PFSK-1 (cell line): Measurements from ENCODE around the gene BNC1.

ENCODE experiments used
- FOXP2 ChIP-seq: optimal IDR thresholded peaks from 2 replicates; pipeline ENCODE3; 2011; ENCODE audit warnings: borderline replicate concordance, control low read depth, inconsistent platforms; ENCODE audit not compliant: insufficient read depth; ENCODE audit errors: extremely low read length, extremely low read depth
- POLR2AphosphoS5 ChIP-seq: IDR thresholded peaks from 2 replicates; pipeline ENCODE4 v1.6.1; 2012; ENCODE audit warnings: low read depth, mild to moderate bottlenecking, control low read depth, low read length, moderate library complexity
- REST ChIP-seq, 2 experiments: IDR thresholded peaks; 2 replicates each; pipeline versions ENCODE4 v1.6.1 to v1.8.0; 2011 to 2012; ENCODE audit warnings: low read depth in 2 of 2, low read length in 2 of 2, control low read depth in 1 of 2, inconsistent platforms in 1 of 2, mild to moderate bottlenecking in 1 of 2, moderate library complexity in 1 of 2; ENCODE audit not compliant: insufficient read depth in 1 of 2
- SIN3A ChIP-seq: IDR thresholded peaks from 2 replicates; pipeline ENCODE4 v1.6.1; 2012; ENCODE audit warnings: mild to moderate bottlenecking, low read length, moderate library complexity, borderline replicate concordance; ENCODE audit not compliant: insufficient read depth
- TAF1 ChIP-seq: IDR thresholded peaks from 2 replicates; pipeline ENCODE4 v1.6.1; 2012; ENCODE audit warnings: low read length, control low read depth, borderline replicate concordance; ENCODE audit not compliant: insufficient read depth

The BNC1 gene

GRCh38 chr15:83276661-83277060 lies 7.8 kb downstream of the BNC1 start:
- TF ChIP-seq SIN3A (no peak), REST (IDR thresholded peaks at IDR 0.05; ENCODE audit: insufficient read depth in 1 of 2, low read depth in 2 of 2, low read length in 2 of 2) (no peak), POLR2AphosphoS5 (no peak), TAF1 (no peak), FOXP2 (no peak)

- no peak for TF ChIP-seq REST (IDR thresholded peaks at IDR 0.05; ENCODE audit: insufficient read depth in 1 of 2, low read depth in 2 of 2, low read length in 2 of 2)
Measured at GRCh38 chr15:83275412-83275811, 9.1 kb downstream of the BNC1 start.

DNA sequence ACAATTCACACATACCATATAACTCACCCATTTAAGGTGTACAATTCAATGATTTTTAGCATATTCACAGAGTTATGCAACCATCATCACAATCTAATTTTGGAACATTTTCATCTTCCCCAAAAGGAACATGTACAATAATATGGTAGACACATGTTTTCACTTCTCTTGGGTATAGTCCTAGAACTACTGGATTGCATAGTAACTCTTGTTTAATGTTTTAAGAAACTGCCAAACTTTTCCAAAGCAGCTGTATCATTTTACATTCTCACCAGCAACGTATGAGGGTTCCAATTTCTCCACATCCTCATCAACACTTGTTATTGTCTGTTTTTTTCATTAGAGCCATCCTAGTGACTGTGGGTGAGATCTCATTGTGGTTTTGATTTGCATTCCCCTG lies 14.3 kb downstream of the BNC1 start:
- TF ChIP-seq FOXP2 (no peak), POLR2AphosphoS5 (no peak), REST (IDR thresholded peaks at IDR 0.05; ENCODE audit: insufficient read depth in 1 of 2, low read depth in 2 of 2, low read length in 2 of 2) (no peak), TAF1 (no peak), SIN3A (no peak)

DNA sequence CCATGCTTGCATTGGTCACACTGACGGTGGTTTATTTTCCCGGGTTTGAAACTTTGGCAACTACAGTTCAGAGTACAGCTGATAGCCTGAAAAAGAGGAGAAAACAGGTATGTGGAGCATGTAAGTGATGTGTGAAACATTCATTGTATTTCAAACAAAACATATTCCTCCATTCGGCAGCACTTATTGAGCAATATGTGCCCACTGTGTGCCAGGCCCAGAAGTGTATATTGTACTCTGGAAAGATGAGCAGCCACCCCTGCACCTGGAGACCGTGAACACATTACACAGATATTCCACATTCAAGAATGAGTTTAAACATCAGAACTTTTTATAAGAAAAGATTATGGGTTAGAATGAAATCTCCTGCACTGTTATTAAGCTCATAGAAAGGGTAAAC lies 16.3 kb downstream of the BNC1 start:
- TF ChIP-seq POLR2AphosphoS5 (no peak), FOXP2 (no peak), TAF1 (no peak), SIN3A (no peak), REST (IDR thresholded peaks at IDR 0.05; ENCODE audit: insufficient read depth in 1 of 2, low read depth in 2 of 2, low read length in 2 of 2) (no peak)

DNA sequence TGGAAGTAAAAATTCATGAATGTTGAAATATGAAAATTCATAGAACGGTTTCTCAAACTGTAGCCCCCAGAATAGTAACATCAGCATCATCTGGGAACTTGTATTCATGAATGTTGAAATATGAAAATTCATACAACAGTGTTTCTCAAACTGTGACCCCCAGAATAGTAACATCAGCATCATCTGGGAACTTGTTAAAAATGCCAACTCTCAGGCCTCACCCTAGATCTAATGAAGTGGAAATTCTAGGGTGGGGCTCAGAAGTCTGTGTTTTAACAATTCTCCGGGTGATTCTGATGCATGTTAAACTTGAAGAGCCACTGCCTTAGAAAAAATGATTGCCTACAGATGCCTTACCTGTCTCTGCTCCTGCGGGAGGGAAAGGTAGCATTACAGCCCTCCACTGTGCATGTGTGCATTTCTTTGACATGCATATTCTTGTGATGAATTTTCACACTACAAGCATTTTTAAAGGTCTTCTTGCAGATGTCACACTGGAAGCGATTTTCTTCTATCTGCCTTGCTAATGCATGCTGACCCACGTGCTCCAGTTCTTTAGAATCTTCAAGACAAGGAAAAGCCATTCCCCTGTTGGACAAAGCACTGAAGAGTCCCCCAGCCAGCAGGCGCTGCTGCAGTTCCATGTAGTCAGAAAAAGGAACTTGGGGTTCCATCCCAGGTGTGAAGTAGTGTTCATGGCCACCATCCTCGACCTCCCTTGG lies 21.7 kb downstream of the BNC1 start:
- TF ChIP-seq POLR2AphosphoS5 (no peak), TAF1 (no peak), REST (IDR thresholded peaks at IDR 0.05; ENCODE audit: insufficient read depth in 1 of 2, low read depth in 2 of 2, low read length in 2 of 2) (no peak), FOXP2 (no peak), SIN3A (no peak)
